Left ventricle myocardium superior (tissue), 1 donor: ENCODE data around the gene MICU1. TPM values are rescaled to one million over a fixed set of nuclear protein-coding genes. Genes with fewer than 3 reads are reported as not detected.
"Not testable (repeated sequence)": the region's sequence is repeated elsewhere in the genome, so short reads cannot be mapped to it uniquely, and the experiment has no call there.

Experiments
- ATAC-seq: fragments of 200-7000 bp; cut with Tn5 transposase; one replicate; pipeline ENCODE4 v1.9.1; 2020; ENCODE audit warnings: mild to moderate bottlenecking, moderate library complexity
- DNase-seq: peaks from one replicate; pipeline ENCODE4 v3.0.0-alpha.2; 2020
- intact Hi-C: fragments of 100-400 bp; cut with micrococcal nuclease; formaldehyde crosslinking; loops from one replicate; pipeline ENCODE4 v1.11.0; 2022
- total RNA-seq: library from RNA; stranded (reverse); fragmentation: NEBNext Ultra II Directional; extraction: Animal tissue kit (Norgen Biotek cat#: 25700); gene quantifications from one replicate; pipeline ENCODE4 v1.2.1, GENCODE V29; 2021
- donor health status: DM: no; HTN: yes; CAD: no; lungs with severe emphysema.

The MICU1 gene
- total RNA-seq, 1 donor from 2014 or later: 37.6 TPM

- ATAC-seq: no peak
- no peak for DNase-seq
- intact Hi-C loops: no loop called here
Measured at GRCh38 chr10:72573079-72573478, 52.8 kb downstream of the MICU1 start.

GRCh38 chr10:72567889-72568640 is 57.8 kb downstream of the MICU1 start:
- DNase-seq (no peak), ATAC-seq (peak; percentile 43)
- intact Hi-C loops: no loop called here

GRCh38 chr10:72567421-72567820 is 58.5 kb downstream of the MICU1 start:
- ATAC-seq (peak; percentile 74), DNase-seq (no peak)
- intact Hi-C loops: no loop called here

GRCh38 chr10:72564596-72564995 is 61.3 kb downstream of the MICU1 start:
- intact Hi-C loops: no loop called here
- ATAC-seq (no peak), DNase-seq (no peak)

- intact Hi-C loops: no loop called here
- ATAC-seq (no peak), DNase-seq (no peak)
Measured at GRCh38 chr10:72563327-72563932, 62.4 kb downstream of the MICU1 start.

GRCh38 chr10:72561745-72562166 is 64.1 kb downstream of the MICU1 start:
- ATAC-seq (no peak), DNase-seq (no peak)
- intact Hi-C loops: no loop called here

- no peak for DNase-seq
- intact Hi-C loops: no loop called here
- no peak for ATAC-seq
Measured at GRCh38 chr10:72557362-72557761, 68.5 kb downstream of the MICU1 start.

- intact Hi-C loops: no loop called here
- no peak for DNase-seq
- ATAC-seq: peak; percentile 56
Measured at GRCh38 chr10:72552857-72553256, 73.0 kb downstream of the MICU1 start.

- ATAC-seq: no peak
- intact Hi-C loops: no loop called here
- no peak for DNase-seq
Measured at GRCh38 chr10:72550239-72550638, 75.6 kb downstream of the MICU1 start.

- DNase-seq: no peak
- intact Hi-C loops: no loop called here
- ATAC-seq: no peak
Measured at GRCh38 chr10:72545546-72545945, 80.3 kb downstream of the MICU1 start.

GRCh38 chr10:72543855-72544254 is 82.0 kb downstream of the MICU1 start:
- intact Hi-C loops, DNase-seq, ATAC-seq: not testable (repeated sequence)

GRCh38 chr10:72542396-72542815 is 83.5 kb downstream of the MICU1 start:
- ATAC-seq: no peak
- DNase-seq: no peak
- intact Hi-C loops: no loop called here

- ATAC-seq (no peak), DNase-seq (no peak)
- intact Hi-C loops: no loop called here
Measured at GRCh38 chr10:72541337-72541736, 84.5 kb downstream of the MICU1 start.

- DNase-seq (no peak), ATAC-seq (no peak)
- intact Hi-C loops: no loop called here
Measured at GRCh38 chr10:72540193-72540807, 85.6 kb downstream of the MICU1 start.

- intact Hi-C loops: no loop called here
- ATAC-seq: no peak
- DNase-seq: no peak
Measured at GRCh38 chr10:72539137-72539536, 86.7 kb downstream of the MICU1 start.

- ATAC-seq (no peak), DNase-seq (no peak)
- intact Hi-C loops: no loop called here
Measured at GRCh38 chr10:72525689-72526088, 100.2 kb downstream of the MICU1 start.

GRCh38 chr10:72525277-72525676 is 100.6 kb downstream of the MICU1 start:
- intact Hi-C loops: no loop called here
- DNase-seq (no peak), ATAC-seq (no peak)

- intact Hi-C loops: no loop called here
- DNase-seq (no peak), ATAC-seq (no peak)
Measured at GRCh38 chr10:72524489-72524888, 101.4 kb downstream of the MICU1 start.

- ATAC-seq (no peak), DNase-seq (no peak)
- intact Hi-C loops: no loop called here
Measured at GRCh38 chr10:72523932-72524396, 101.9 kb downstream of the MICU1 start.

- ATAC-seq (no peak), DNase-seq (no peak)
- intact Hi-C loops: no loop called here
Measured at GRCh38 chr10:72523062-72523461, 102.8 kb downstream of the MICU1 start.
